ENCODE data around the gene RYR2. TPM values are rescaled to one million over a fixed set of nuclear protein-coding genes. Genes with fewer than 3 reads are reported as not detected.

The RYR2 gene
- polyA plus RNA-seq, 1 of the 3 experiments (the other 2 are of a cell fraction), result under 0.01 TPM

GRCh38 chr1:237794071-237794470 is 752.1 kb downstream of the RYR2 start:
- Histone ChIP-seq H3K27ac (ENCODE audit: low read depth in 2 of 2, low read length in 1 of 2) (peak overlapping the region in 1 of 2 experiments; percentile 51; a peak in 2 of 4 replicates), H4K20me1 (ENCODE audit: insufficient read depth) (no peaks in the 10 kb centered on the region), H3K4me3 (ENCODE audit: low read depth in 2 of 2, low read length in 1 of 2) (no peak overlapping the region), H3K4me1 (ENCODE audit: control insufficient read depth in 1 of 2, insufficient read depth in 2 of 2, low read depth in 1 of 2, low read length in 1 of 2) (peaks cover 0 to 3% of the 10 kb centered on the region in 2 experiments; a peak in 1 of 4 replicates), H3K4me2 (no peak overlapping the region), H3F3A (replicated peaks; ENCODE audit: insufficient read depth) (no peaks in the 10 kb centered on the region), H3K36me3 (replicated peaks in 1 of 2; ENCODE audit: control insufficient read depth in 1 of 2, insufficient read depth in 2 of 2, low read length in 1 of 2) (no peaks in the 10 kb centered on the region), H3K9ac (no peak overlapping the region), H2AFZ (ENCODE audit: low read depth) (no peak overlapping the region), H3K27me3 (ENCODE audit: insufficient read depth) (no peaks in the 10 kb centered on the region), H3K79me2 (ENCODE audit: insufficient read depth) (no peaks in the 10 kb centered on the region), H3K9me2 (no peaks in the 10 kb centered on the region), H3K9me3 (no peaks in the 10 kb centered on the region)
- no peak for DNase-seq
- POLR2A ChIA-PET, result no interaction called here
- 27% methylated on average over 3 of the region's 3 CpGs for WGBS (ENCODE audit: low lambda C conversion rate)
- TF ChIP-seq TEAD4 (IDR thresholded peaks at IDR 0.05; ENCODE audit: borderline replicate concordance, insufficient read depth) (no peak), POLR2AphosphoS5 (IDR thresholded peaks at IDR 0.05; ENCODE audit: low read depth, low read length) (no peak), ZBTB33 (IDR thresholded peaks at IDR 0.05; ENCODE audit: borderline replicate concordance, low read depth) (no peak), GABPA (IDR thresholded peaks at IDR 0.05; ENCODE audit: low read depth) (no peak), ELF1 (IDR thresholded peaks at IDR 0.05) (no peak), USF2 (IDR thresholded peaks at IDR 0.05; ENCODE audit: borderline replicate concordance, low read depth, low read length) (no peak), RAD21 (IDR thresholded peaks at IDR 0.05; ENCODE audit: low read length) (no peak)
- TF ChIP-seq, protein P1, sequence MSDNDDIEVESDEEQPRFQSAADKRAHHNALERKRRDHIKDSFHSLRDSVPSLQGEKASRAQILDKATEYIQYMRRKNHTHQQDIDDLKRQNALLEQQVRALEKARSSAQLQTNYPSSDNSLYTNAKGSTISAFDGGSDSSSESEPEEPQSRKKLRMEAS (IDR thresholded peaks at IDR 0.05; ENCODE audit: low read depth), result no peak
- TF ChIP-seq, protein P2, sequence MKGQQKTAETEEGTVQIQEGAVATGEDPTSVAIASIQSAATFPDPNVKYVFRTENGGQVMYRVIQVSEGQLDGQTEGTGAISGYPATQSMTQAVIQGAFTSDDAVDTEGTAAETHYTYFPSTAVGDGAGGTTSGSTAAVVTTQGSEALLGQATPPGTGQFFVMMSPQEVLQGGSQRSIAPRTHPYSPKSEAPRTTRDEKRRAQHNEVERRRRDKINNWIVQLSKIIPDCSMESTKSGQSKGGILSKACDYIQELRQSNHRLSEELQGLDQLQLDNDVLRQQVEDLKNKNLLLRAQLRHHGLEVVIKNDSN (IDR thresholded peaks at IDR 0.05; ENCODE audit: borderline replicate concordance, low read depth), result no peak
- CTCF ChIA-PET, result interaction anchor here (1.1 kb wide), 1 partner anchor 18 kb away, joined by 3 read pairs; no protein-coding TSS in a partner anchor

DNA sequence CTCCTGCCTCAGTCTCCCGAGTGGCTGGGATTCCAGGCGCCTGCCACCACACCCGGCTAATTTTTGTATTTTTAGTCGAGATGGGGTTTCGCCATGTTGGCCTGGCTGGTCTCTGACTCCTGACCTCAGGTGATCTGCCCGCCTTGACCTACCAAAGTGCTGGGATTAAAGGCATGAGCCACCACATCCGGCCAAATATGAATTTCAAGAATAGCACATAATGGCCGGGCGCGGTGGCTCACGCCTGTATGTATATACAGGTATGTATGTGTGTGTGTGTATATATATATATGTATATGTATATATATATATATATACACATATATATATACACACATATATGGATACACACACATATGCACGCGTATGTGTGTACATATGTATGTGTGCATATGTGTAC is 753.6 kb downstream of the RYR2 start:
- 79% methylated on average over 13 of the region's 13 CpGs for WGBS (ENCODE audit: low lambda C conversion rate)

More for the DNA sequence above, 753.6 kb downstream of the RYR2 start:
- H4K20me1 ChIP-seq (ENCODE audit: insufficient read depth), result no peaks in the 10 kb centered on the region
- H3K79me2 ChIP-seq (ENCODE audit: insufficient read depth), result no peaks in the 10 kb centered on the region
- H3K9me3 ChIP-seq, result no peaks in the 10 kb centered on the region
- H3K27me3 ChIP-seq (ENCODE audit: insufficient read depth), result no peaks in the 10 kb centered on the region
- H3K4me2 ChIP-seq, result no peak overlapping the region
- H2AFZ ChIP-seq (ENCODE audit: low read depth), result no peak overlapping the region
- H3K4me3 ChIP-seq (ENCODE audit: low read depth in 2 of 2, low read length in 1 of 2), result no peak overlapping the region
- CTCF ChIA-PET, result interaction anchor here (2.0 kb wide), 1 partner anchor 118 kb away, joined by 8 read pairs; no protein-coding TSS in a partner anchor
- TF ChIP-seq JUND (IDR thresholded peaks at IDR 0.05) (no peak), CHD2 (IDR thresholded peaks at IDR 0.05; ENCODE audit: low read length, partially characterized antibody) (no peak), YY1 (IDR thresholded peaks at IDR 0.05; ENCODE audit: low read depth) (no peak)
- no peaks in the 10 kb centered on the region for H3F3A ChIP-seq (replicated peaks; ENCODE audit: insufficient read depth)
- H3K27ac ChIP-seq (ENCODE audit: low read depth in 2 of 2, low read length in 1 of 2), result no peak overlapping the region
- H3K9ac ChIP-seq, result no peak overlapping the region
- no peaks in the 10 kb centered on the region for H3K36me3 ChIP-seq (replicated peaks in 1 of 2; ENCODE audit: control insufficient read depth in 1 of 2, insufficient read depth in 2 of 2, low read length in 1 of 2)
- DNase-seq, result no peak
- POLR2A ChIA-PET, result no interaction called here
- peaks cover 0 to 5% of the 10 kb centered on the region in 2 experiments; a peak in 2 of 4 replicates for H3K4me1 ChIP-seq (ENCODE audit: control insufficient read depth in 1 of 2, insufficient read depth in 2 of 2, low read depth in 1 of 2, low read length in 1 of 2)
- H3K9me2 ChIP-seq, result no peaks in the 10 kb centered on the region

All from SK-N-SH (cell line).